ENCODE measurements around the gene CAMSAP1. TPM values are rescaled to one million over a fixed set of nuclear protein-coding genes. Genes with fewer than 3 reads are reported as not detected.

Gene CAMSAP1
- total RNA-seq, 6 experiments from 2014 or later, result 5.2 to 16.1 (median 10.4) TPM

- DNase-seq (no peak), ATAC-seq (no peak)
- H3K4me1 ChIP-seq, result no peaks in the 10 kb centered on the region
- H3K27me3 ChIP-seq, result no peaks in the 10 kb centered on the region
- intact Hi-C loops (cut with DNase I), result no loop called here
- no peak for TF ChIP-seq POLR2A (IDR thresholded peaks at IDR 0.05)
- TF ChIP-seq, protein P1, sequence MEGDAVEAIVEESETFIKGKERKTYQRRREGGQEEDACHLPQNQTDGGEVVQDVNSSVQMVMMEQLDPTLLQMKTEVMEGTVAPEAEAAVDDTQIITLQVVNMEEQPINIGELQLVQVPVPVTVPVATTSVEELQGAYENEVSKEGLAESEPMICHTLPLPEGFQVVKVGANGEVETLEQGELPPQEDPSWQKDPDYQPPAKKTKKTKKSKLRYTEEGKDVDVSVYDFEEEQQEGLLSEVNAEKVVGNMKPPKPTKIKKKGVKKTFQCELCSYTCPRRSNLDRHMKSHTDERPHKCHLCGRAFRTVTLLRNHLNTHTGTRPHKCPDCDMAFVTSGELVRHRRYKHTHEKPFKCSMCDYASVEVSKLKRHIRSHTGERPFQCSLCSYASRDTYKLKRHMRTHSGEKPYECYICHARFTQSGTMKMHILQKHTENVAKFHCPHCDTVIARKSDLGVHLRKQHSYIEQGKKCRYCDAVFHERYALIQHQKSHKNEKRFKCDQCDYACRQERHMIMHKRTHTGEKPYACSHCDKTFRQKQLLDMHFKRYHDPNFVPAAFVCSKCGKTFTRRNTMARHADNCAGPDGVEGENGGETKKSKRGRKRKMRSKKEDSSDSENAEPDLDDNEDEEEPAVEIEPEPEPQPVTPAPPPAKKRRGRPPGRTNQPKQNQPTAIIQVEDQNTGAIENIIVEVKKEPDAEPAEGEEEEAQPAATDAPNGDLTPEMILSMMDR (IDR thresholded peaks at IDR 0.05), result no peak
- WGBS (ENCODE audit: insufficient coverage, low coverage, low lambda C conversion rate, missing lambda C conversion rate), result 74% methylated on average over 6 of the region's 6 CpGs
- H3K27ac ChIP-seq, result no peak overlapping the region
- H3K9me3 ChIP-seq, result no peaks in the 10 kb centered on the region
- H3K4me3 ChIP-seq, result no peak overlapping the region
- no peaks in the 10 kb centered on the region for H3K36me3 ChIP-seq
These were observed 106.3 kb downstream of the CAMSAP1 start for GRCh38 chr9:135801070-135801469.

DNA sequence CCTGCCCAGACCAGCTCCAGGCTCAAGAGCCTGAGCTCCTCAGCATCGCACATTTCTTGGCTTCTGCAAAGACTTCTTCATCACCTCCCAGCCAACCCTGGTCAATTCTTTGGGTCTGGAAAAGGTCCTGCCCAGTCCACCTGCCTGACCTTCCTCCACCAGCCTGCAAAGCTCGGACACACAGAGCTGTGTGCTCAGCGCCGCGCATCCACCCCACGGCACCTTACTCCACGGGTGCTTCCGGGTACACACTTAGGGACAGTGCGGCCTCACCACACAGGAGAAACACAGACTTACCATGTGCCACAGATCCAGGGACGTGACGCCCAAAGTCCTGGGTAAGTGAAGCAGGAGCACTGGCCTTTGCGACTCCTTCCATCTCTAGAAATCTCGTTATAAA, 108.1 kb downstream of the CAMSAP1 start:
- Histone ChIP-seq H3K27ac (no peak overlapping the region), H3K36me3 (no peaks in the 10 kb centered on the region), H3K4me1 (no peaks in the 10 kb centered on the region), H3K4me3 (no peak overlapping the region), H3K9me3 (no peaks in the 10 kb centered on the region), H3K27me3 (no peaks in the 10 kb centered on the region)
- intact Hi-C loops (cut with DNase I), result no loop called here
- 94% methylated on average over 5 of the region's 13 CpGs for WGBS (ENCODE audit: insufficient coverage, low coverage, low lambda C conversion rate, missing lambda C conversion rate)
- no peak for TF ChIP-seq POLR2A (IDR thresholded peaks at IDR 0.05)
- TF ChIP-seq, protein P1 (IDR thresholded peaks at IDR 0.05), result no peak
- DNase-seq (no peak), ATAC-seq (no peak)

- 69% methylated on average over 3 of the region's 10 CpGs for WGBS (ENCODE audit: insufficient coverage, low coverage, low lambda C conversion rate, missing lambda C conversion rate)
- DNase-seq (no peak), ATAC-seq (peak in 1 of 4 donors; percentile 6)
- intact Hi-C loops (cut with DNase I), result no loop called here
- Histone ChIP-seq H3K27ac (no peak overlapping the region), H3K36me3 (no peaks in the 10 kb centered on the region), H3K9me3 (no peaks in the 10 kb centered on the region), H3K4me3 (no peak overlapping the region), H3K4me1 (no peaks in the 10 kb centered on the region), H3K27me3 (no peaks in the 10 kb centered on the region)
- TF ChIP-seq, protein P1 (IDR thresholded peaks at IDR 0.05), result no peak
- TF ChIP-seq POLR2A (IDR thresholded peaks at IDR 0.05), result no peak
These were observed 109.1 kb downstream of the CAMSAP1 start for GRCh38 chr9:135798263-135798585.

DNA sequence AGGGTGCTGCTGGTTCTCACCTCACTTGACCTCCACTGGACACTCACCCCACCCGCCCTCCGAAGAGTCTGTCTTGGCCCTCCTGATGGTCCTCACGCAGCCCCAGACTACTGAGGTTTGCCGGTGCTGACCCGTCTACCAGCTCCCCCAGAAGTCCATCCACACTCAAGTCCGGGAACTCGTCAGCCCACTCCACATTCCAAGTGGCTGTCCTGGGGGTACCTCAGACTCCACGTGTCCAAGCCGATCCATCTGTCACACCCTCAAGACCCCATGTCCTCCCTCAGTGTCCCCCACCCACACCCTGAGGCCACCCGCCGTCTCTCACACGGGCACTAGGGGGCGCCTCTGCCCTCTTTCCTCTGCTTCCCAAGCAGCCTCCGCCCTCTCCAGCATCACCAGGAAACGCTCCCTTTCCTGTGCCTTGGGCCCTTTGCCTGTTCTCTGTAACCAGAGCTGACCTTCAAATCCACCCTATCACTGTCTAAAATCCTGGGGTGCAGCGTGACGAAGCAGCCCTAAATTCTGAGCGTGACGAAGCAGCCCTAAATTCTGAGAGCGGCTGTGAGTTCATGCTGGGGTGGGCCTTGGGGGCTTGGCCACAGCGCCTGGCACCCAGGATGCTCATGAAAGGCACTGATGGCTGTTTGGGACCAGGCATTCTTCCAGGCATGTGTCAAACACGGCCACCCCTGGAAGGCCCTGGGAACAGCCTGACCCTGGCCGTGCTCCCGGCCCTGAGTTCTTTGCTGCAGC, 109.7 kb downstream of the CAMSAP1 start:
- H3K36me3 ChIP-seq, result no peaks in the 10 kb centered on the region
- H3K9me3 ChIP-seq, result no peaks in the 10 kb centered on the region
- TF ChIP-seq POLR2A (IDR thresholded peaks at IDR 0.05), result no peak
- TF ChIP-seq, protein P1 (IDR thresholded peaks at IDR 0.05), result peak; percentile 8 to 38 (median 27)
- H3K27me3 ChIP-seq, result no peaks in the 10 kb centered on the region
- H3K27ac ChIP-seq, result no peak overlapping the region
- DNase-seq (no peak), ATAC-seq (peak; percentile 33 to 56 (median 52))
- intact Hi-C loops (cut with DNase I), result no loop called here
- no peak overlapping the region for H3K4me3 ChIP-seq
- no peaks in the 10 kb centered on the region for H3K4me1 ChIP-seq
- WGBS (ENCODE audit: insufficient coverage, low coverage, low lambda C conversion rate, missing lambda C conversion rate), result 23% methylated on average over 16 of the region's 24 CpGs
